Epithelial cell of esophagus (primary cell): Measurements from ENCODE around the gene NYNRIN.

Source experiments
- DNase-seq: peaks from one replicate; pipeline ENCODE4 v3.0.0; 2010; ENCODE audit warnings: low read depth
- H3K4me3 ChIP-seq: 2 replicates; pipeline ENCODE4 v1.5.1; 2011; ENCODE audit warnings: mild to moderate bottlenecking, low read length, control low read depth
- CTCF ChIP-seq: IDR thresholded peaks from 2 replicates; pipeline ENCODE4 v1.5.1; 2011; ENCODE audit warnings: low read depth, mild to moderate bottlenecking, low read length, control low read depth, inconsistent platforms; ENCODE audit not compliant: insufficient read depth; ENCODE audit errors: missing control alignments

The NYNRIN gene

DNA sequence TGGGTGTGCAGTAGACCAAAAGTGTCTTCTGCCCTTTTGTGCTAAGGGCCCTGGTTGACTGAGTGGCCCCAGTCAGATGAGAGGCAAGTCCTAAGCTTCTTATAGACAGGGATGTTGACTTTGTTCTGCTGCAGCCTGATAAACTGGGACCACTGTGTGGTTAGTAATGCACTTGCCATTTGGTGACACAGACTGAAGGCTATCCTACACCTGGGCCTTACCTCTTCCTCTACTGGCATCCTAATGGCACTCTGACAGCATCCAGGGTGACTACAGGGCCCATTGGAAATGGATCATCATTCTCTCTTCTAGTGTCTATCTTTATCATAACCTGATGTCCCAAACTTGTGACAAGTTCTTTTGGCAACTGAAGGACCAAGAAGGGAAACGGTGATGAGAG lies 40.5 kb downstream of the NYNRIN start:
- DNase-seq = no peak
- no peak for TF ChIP-seq CTCF
- H3K4me3 ChIP-seq = no peak overlapping the region

DNA sequence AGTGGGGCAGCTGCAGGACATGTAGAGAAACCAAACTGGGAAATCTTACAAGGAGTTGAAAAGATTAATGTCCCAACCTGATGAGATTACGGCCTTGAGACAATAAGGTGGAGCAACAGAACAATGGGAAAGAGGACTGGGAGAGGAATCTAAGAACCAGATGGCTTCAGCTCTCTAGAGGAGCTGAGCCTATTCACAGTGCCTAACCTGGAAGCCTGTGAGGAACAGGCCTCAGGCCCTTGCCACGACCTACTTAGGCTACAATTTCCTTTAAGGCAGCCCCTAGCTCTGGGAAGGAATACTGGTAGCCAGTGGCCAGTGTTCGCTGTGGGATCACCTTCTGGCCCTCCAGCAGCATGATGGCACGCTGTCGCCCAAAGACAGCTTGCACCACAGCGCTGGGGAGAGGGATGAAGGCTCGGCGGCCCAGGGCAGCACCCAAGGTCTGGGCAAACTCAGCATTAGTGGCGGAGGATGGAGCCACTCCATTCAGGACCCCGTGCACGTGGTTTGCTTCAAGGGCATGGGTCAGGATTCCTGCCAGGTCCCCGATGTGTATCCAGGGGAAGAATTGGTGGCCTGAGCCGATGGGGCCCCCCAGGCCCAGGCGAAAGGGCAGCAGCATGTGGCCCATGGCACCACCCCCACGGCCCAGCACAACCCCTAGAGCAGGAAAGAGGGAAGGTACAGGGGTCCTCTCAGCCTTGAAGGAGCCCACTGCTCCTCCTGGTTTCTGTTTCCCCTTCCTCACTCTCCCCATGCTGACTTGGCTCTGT lies 41.2 kb downstream of the NYNRIN start:
- DNase-seq = no peak
- no peak overlapping the region for H3K4me3 ChIP-seq
- TF ChIP-seq CTCF = no peak

- no peak for DNase-seq
- no peak for TF ChIP-seq CTCF
- no peak overlapping the region for H3K4me3 ChIP-seq
These were observed 42.0 kb downstream of the NYNRIN start for GRCh38 chr14:24440606-24441399.

DNA sequence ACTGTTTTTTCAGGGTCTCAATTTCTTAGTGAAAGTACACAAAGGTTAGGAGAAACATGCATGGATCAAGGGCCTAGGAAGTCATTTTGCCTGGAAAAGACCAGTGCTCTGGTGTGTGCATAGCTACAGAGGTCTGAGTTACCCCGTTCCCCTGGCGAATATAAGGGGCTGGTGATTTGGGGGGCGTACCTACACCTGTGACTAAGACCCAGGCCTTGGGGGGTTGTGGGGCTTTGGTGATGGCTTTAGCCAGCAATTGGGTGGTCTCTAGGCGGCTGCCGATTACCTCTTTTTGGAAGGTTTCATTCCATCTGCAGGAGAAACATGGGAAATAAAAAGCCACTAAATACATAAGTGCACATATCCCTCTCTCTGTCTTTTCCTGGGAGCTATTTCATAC lies 42.7 kb downstream of the NYNRIN start:
- H3K4me3 ChIP-seq = peak overlapping the region; percentile 94
- no peak for DNase-seq
- TF ChIP-seq CTCF = no peak

DNA sequence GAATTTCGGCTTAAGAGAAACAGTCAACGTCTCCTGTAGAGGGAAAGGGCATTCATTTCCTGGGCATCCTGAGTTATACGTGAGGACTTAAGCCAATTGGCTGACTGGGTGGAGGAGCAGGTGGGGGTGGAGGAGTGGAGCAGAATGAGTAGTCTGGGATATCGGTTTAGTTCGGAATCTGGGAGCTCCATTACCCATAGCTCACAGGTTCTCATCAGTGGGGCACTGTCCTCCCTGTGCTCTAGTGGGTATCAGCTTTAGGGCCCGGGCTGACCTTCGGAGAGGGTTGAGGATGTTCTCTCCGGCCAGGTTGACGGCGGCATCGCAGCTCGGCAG lies 43.1 kb downstream of the NYNRIN start:
- TF ChIP-seq CTCF = no peak
- peak; percentile 70 for DNase-seq
- H3K4me3 ChIP-seq = peak overlapping the region; percentile 94

DNA sequence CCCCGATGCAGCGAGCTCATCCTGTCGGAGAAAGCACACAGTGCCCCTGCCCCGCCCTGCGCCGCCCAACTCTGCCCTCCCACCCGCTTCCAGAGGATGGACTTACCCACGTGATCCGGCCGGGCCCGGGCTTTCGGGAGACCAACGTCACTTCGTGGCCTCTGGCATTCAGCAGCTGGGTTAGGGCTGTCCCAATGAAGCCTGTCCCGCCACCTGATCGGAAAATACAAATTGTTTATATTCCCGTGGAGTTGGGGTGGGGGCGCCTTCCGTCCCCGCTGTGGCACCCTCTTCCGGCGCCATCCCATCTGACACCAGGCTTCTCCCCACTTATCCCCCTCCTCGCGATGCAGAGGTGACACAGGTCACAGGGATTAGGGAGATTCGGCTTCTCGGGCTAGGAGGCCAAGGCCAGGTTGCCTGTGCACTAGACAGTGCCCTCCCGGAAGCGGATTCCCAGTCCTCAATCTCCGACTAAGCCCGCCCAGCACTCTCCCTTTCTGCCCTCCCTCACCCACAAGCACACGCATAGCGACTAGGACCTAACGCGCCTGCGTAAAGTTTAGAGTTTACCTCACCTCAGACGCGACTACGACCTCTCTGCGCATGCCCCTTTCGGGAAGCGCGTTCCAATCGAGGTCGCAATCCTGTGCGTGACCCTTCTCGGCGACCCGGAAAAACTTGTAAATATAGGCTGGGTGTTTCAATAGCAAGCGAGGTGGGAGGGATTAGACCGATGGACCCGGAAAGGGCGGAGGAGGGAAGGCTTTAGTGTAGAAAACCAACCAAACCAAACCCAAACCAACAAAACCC lies 43.6 kb downstream of the NYNRIN start, which contains the start of gene SDR39U1:
Gene SDR39U1, minus strand, starts transcription at position 537 of the 813 bp plus-strand sequence. Its CDS starts 7 bp downstream, at position 530.
- no peak for TF ChIP-seq CTCF
- peak; percentile 99 for DNase-seq
- peak within 1 kb of the TSS; percentile 94 for H3K4me3 ChIP-seq
